ENCODE data around the gene CRY2. TPM values are rescaled to one million over a fixed set of nuclear protein-coding genes. Genes with fewer than 3 reads are reported as not detected.

CRY2 gene
- polyA plus RNA-seq, 1 donor (not counting 4 experiments of a cell fraction or from before 2014, with no cell fraction given), result 7.9 TPM

DNA sequence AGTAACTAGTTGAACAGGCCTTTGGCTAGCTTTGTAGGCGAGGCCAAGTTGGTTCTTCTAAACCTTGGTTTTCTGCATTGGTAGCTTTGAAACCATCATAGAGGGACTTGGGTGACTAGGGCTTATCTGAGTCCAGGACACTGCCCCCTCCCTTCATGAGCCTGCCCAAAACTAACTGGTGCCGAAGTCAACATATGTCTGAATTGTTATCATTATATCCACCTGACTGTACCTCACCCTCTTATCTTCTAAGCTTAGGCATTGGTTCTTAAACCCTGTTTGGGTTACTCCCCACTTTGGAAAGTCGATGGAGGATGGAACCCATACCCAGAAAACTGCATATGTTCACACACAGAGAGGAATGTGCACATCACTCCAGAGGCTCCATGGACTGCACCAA is 30.6 kb downstream of the CRY2 start:
- no peaks in the 10 kb centered on the region for H4K20me1 ChIP-seq (ENCODE audit: control insufficient read depth, extremely low read depth, insufficient read depth, low read length)
- peaks cover 11 to 12% of the 10 kb centered on the region in 2 experiments for H3K36me3 ChIP-seq (ENCODE audit: control insufficient read depth in 2 of 2, extremely low read depth in 1 of 2, insufficient read depth in 2 of 2, low read length in 2 of 2)
- TF ChIP-seq, protein P1, sequence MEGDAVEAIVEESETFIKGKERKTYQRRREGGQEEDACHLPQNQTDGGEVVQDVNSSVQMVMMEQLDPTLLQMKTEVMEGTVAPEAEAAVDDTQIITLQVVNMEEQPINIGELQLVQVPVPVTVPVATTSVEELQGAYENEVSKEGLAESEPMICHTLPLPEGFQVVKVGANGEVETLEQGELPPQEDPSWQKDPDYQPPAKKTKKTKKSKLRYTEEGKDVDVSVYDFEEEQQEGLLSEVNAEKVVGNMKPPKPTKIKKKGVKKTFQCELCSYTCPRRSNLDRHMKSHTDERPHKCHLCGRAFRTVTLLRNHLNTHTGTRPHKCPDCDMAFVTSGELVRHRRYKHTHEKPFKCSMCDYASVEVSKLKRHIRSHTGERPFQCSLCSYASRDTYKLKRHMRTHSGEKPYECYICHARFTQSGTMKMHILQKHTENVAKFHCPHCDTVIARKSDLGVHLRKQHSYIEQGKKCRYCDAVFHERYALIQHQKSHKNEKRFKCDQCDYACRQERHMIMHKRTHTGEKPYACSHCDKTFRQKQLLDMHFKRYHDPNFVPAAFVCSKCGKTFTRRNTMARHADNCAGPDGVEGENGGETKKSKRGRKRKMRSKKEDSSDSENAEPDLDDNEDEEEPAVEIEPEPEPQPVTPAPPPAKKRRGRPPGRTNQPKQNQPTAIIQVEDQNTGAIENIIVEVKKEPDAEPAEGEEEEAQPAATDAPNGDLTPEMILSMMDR (optimal IDR thresholded peaks at IDR 0.05 in 1 of 3, IDR thresholded peaks at IDR 0.05 in 1 of 3, conservative IDR thresholded peaks at IDR 0.05 in 1 of 3; ENCODE audit: extremely low read depth in 1 of 3, insufficient read depth in 2 of 3, low read length in 3 of 3), result no peak
- TF ChIP-seq EZH2 (IDR thresholded peaks at IDR 0.05; ENCODE audit: low read length), result no peak
- no peak overlapping the region for H3K4me2 ChIP-seq (ENCODE audit: control insufficient read depth, extremely low read depth, insufficient read depth, low read depth, low read length)
- dilution Hi-C loops (cut with MboI; ENCODE audit: extremely low pct_ligation_motif_present, low sequenced_read_pairs), result no loop called here
- DNase-seq (ENCODE audit: low read depth, low spot score) (no peak), FAIRE-seq (no peak)
- H3K27me3 ChIP-seq (ENCODE audit: control insufficient read depth, extremely low read depth, insufficient read depth, low read length), result no peaks in the 10 kb centered on the region
- H3K27ac ChIP-seq (ENCODE audit: control insufficient read depth, insufficient read depth, low read length), result no peak overlapping the region
- H3K4me3 ChIP-seq (ENCODE audit: control insufficient read depth in 2 of 3, extremely low read depth in 1 of 3, insufficient read depth in 2 of 3, low read depth in 1 of 3, low read length in 3 of 3), result no peak overlapping the region
- H3K9me1 ChIP-seq (ENCODE audit: control insufficient read depth, extremely low read depth, insufficient read depth, low read length), result no peaks in the 10 kb centered on the region
- no peaks in the 10 kb centered on the region for H3K9me3 ChIP-seq (ENCODE audit: control insufficient read depth, low read depth, low read length)
- H2AFZ ChIP-seq (ENCODE audit: control insufficient read depth, low read length), result no peak overlapping the region
- no peaks in the 10 kb centered on the region for H3K79me2 ChIP-seq (ENCODE audit: control insufficient read depth, insufficient read depth, low read length)
- H3K4me1 ChIP-seq (ENCODE audit: control insufficient read depth, extremely low read depth, insufficient read depth, low read length), result peaks cover 5% of the 10 kb centered on the region
- H3K9ac ChIP-seq (ENCODE audit: control insufficient read depth, extremely low read depth, insufficient read depth, low read length), result no peak overlapping the region

DNA sequence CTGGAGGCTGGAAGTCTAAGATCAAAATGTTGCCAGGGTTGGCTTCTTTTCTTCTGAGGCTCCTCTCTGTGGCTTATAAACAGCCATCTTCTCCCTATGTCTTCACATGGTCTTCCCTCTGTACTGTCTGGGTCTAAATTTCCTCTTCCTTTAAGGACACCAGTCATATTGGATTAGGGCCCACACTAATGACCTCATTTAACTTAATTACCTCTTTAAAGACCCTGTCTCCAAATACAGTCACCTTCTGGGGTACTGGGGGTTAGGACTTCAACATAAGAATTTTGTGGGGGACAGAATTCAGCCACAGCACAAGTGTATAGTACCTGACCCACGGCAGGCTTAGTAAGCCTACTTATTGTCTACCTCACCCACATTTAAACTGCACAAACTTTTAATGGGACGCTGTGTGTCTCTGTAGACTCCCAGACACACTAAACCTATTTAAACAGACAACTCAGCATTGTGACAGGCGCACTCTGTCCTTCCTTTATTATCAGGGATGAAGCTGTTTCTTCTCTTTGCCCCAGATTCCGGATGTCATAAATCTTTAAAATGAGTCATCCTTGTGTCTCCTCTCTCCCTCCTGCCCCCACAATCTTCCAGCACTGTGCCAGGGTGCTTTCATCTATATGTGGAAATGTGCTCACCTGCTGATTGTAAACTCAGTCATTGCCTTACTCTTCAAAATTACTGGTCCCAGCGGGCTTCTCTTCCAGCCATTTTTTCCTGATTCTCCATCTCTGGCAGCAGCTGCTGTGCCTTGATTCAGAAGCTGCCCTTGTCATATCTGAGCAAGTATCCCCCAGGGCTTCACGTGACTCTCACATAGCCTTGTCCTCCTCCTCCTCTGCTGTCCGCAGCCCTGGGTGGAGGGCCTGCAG is 32.8 kb downstream of the CRY2 start:
- dilution Hi-C loops (cut with MboI; ENCODE audit: extremely low pct_ligation_motif_present, low sequenced_read_pairs), result no loop called here
- Histone ChIP-seq H3K4me1 (ENCODE audit: control insufficient read depth, extremely low read depth, insufficient read depth, low read length) (peaks cover 3% of the 10 kb centered on the region), H3K9ac (ENCODE audit: control insufficient read depth, extremely low read depth, insufficient read depth, low read length) (no peak overlapping the region), H3K9me1 (ENCODE audit: control insufficient read depth, extremely low read depth, insufficient read depth, low read length) (no peaks in the 10 kb centered on the region), H4K20me1 (ENCODE audit: control insufficient read depth, extremely low read depth, insufficient read depth, low read length) (no peaks in the 10 kb centered on the region), H3K36me3 (ENCODE audit: control insufficient read depth in 2 of 2, extremely low read depth in 1 of 2, insufficient read depth in 2 of 2, low read length in 2 of 2) (peaks cover 6 to 10% of the 10 kb centered on the region in 2 experiments), H3K27ac (ENCODE audit: control insufficient read depth, insufficient read depth, low read length) (no peak overlapping the region), H3K9me3 (ENCODE audit: control insufficient read depth, low read depth, low read length) (no peaks in the 10 kb centered on the region), H3K27me3 (ENCODE audit: control insufficient read depth, extremely low read depth, insufficient read depth, low read length) (no peaks in the 10 kb centered on the region), H2AFZ (ENCODE audit: control insufficient read depth, low read length) (no peak overlapping the region), H3K4me2 (ENCODE audit: control insufficient read depth, extremely low read depth, insufficient read depth, low read depth, low read length) (no peak overlapping the region), H3K4me3 (ENCODE audit: control insufficient read depth in 2 of 3, extremely low read depth in 1 of 3, insufficient read depth in 2 of 3, low read depth in 1 of 3, low read length in 3 of 3) (no peak overlapping the region), H3K79me2 (ENCODE audit: control insufficient read depth, insufficient read depth, low read length) (no peaks in the 10 kb centered on the region)
- peak; percentile 48 for FAIRE-seq
- no peak for DNase-seq (ENCODE audit: low read depth, low spot score)
- no peak for TF ChIP-seq EZH2 (IDR thresholded peaks at IDR 0.05; ENCODE audit: low read length)
- TF ChIP-seq, protein P1 (optimal IDR thresholded peaks at IDR 0.05 in 1 of 3, IDR thresholded peaks at IDR 0.05 in 1 of 3, conservative IDR thresholded peaks at IDR 0.05 in 1 of 3; ENCODE audit: extremely low read depth in 1 of 3, insufficient read depth in 2 of 3, low read length in 3 of 3), result no peak
